K562 (cell line): Measurements from ENCODE around the gene TNNT1. TPM values are rescaled to one million over a fixed set of nuclear protein-coding genes. Genes with fewer than 3 reads are reported as not detected.
A peak's percentile ranks its signal among the peaks of the same experiment; 100 is the strongest.
"Not testable (repeated sequence)": the region's sequence is repeated elsewhere in the genome, so short reads cannot be mapped to it uniquely, and the experiment has no call there.

Experiments used
- ATAC-seq: fragments of 200-7000 bp; cut with Tn5 transposase; 3 replicates; pipeline ENCODE4 v1.9.1; 2020; ENCODE audit warnings: moderate library complexity
- BruUV-seq: library from RNA; stranded (reverse); fragments of 400-500 nt; replicated peaks from 2 replicates; lab custom pipeline; 2021; lab: Mats Ljungman, UMichigan
- CTCF ChIA-PET: fragments of 300-600 bp; formaldehyde crosslinking; extraction: SDS; loops from one replicate; lab custom pipeline; 2021; ENCODE audit warnings: low intra/inter-chr PET ratio; lab: Yijun Ruan, JAX
- POLR2A ChIA-PET: fragments of 300-600, 350-650 bp; sonication (Branson Sonifier 250); formaldehyde crosslinking; extraction: SDS; loops from one replicate; lab custom pipeline; 2021; ENCODE audit warnings: antibody characterized with exemption, inconsistent platforms; lab: Yijun Ruan, JAX
- DNase-seq, 4 experiments: peaks; one replicate each; pipeline versions ENCODE4 v3.0.0 to v3.0.0-alpha.2; 2011 to 2018; ENCODE audit warnings: low spot score in 3 of 4, mixed read lengths in 3 of 4; ENCODE audit errors: extremely low read depth in 1 of 4
- FAIRE-seq: peaks from 2 replicates; lab custom pipeline; 2011; peaks lifted over from hg19 to GRCh38; lab: Jason Lieb, UNC
- H2AFZ ChIP-seq: 2 replicates; pipeline ENCODE4 v1.6.0; 2011; ENCODE audit warnings: low read depth, low read length, control low read depth, inconsistent platforms
- H3K27ac ChIP-seq: fragments of 200-600 bp; 3 replicates; pipeline ENCODE4 v1.8.0; 2011; ENCODE audit warnings: low read depth, mild to moderate bottlenecking, control low read depth, inconsistent platforms, low read length, moderate library complexity, mixed read lengths; ENCODE audit errors: extremely low read depth
- H3K27me3 ChIP-seq, 2 experiments: fragments of 300-600 bp in 1 of 2; 2 replicates in 1 of 2; 3 replicates in 1 of 2; pipeline versions ENCODE4 v1.6.0 to v1.8.0; 2011; ENCODE audit warnings: inconsistent platforms in 2 of 2, low read length in 2 of 2, mild to moderate bottlenecking in 1 of 2, mixed read lengths in 1 of 2, moderate library complexity in 1 of 2; ENCODE audit not compliant: control insufficient read depth in 2 of 2, insufficient read depth in 2 of 2
- H3K36me3 ChIP-seq: fragments of 300-600 bp; 3 replicates; pipeline ENCODE4 v1.8.0; 2011; ENCODE audit warnings: mild to moderate bottlenecking, low read length, inconsistent platforms; ENCODE audit not compliant: control insufficient read depth, insufficient read depth
- H3K4me1 ChIP-seq, 2 experiments: fragments of 200-600 bp in 1 of 2; replicated peaks in 1 of 2; 2 replicates in 1 of 2; 3 replicates in 1 of 2; pipeline versions ENCODE4 v1.5.1 to v1.8.0; 2011; ENCODE audit warnings: inconsistent platforms in 2 of 2, low read length in 2 of 2, mild to moderate bottlenecking in 1 of 2, mixed read lengths in 1 of 2, moderate library complexity in 1 of 2; ENCODE audit not compliant: control insufficient read depth in 2 of 2, insufficient read depth in 2 of 2
- H3K4me2 ChIP-seq: 2 replicates; pipeline ENCODE4 v1.6.1; 2011; ENCODE audit warnings: low read length, control low read depth, inconsistent platforms, mixed read lengths; ENCODE audit not compliant: insufficient read depth
- H3K4me3 ChIP-seq: fragments of 200-600 bp; sonication (generic), shearing (Covaris generic); 2 replicates; pipeline ENCODE4 v1.5.1; 2016; ENCODE audit warnings: control low read depth, inconsistent platforms
- H3K79me2 ChIP-seq: fragments of 200-600 bp; 3 replicates; pipeline ENCODE4 v1.8.0; 2011; ENCODE audit warnings: low read length, inconsistent platforms; ENCODE audit not compliant: control insufficient read depth, insufficient read depth
- H3K9ac ChIP-seq, 2 experiments: 2 replicates each; pipeline versions ENCODE4 v1.6.0 to v1.6.1; 2011; ENCODE audit warnings: low read depth in 2 of 2, low read length in 2 of 2, control low read depth in 1 of 2, inconsistent platforms in 1 of 2, mild to moderate bottlenecking in 1 of 2, mixed read lengths in 1 of 2; ENCODE audit not compliant: insufficient read depth in 1 of 2
- H3K9me1 ChIP-seq: one replicate; pipeline ENCODE4 v1.6.0; 2011; ENCODE audit warnings: inconsistent platforms, mild to moderate bottlenecking, low read length, moderate library complexity; ENCODE audit not compliant: control insufficient read depth, insufficient read depth
- H3K9me3 ChIP-seq: replicated peaks from 2 replicates; pipeline ENCODE4 v1.5.1; 2011; ENCODE audit warnings: low read depth, low read length, inconsistent platforms; ENCODE audit not compliant: control insufficient read depth, insufficient read depth
- H4K20me1 ChIP-seq: replicated peaks from 2 replicates; pipeline ENCODE4 v1.6.1; 2011; ENCODE audit warnings: low read length, inconsistent platforms, mixed read lengths; ENCODE audit not compliant: control insufficient read depth, insufficient read depth
- ARID1B ChIP-seq: fragments of 450-650 bp; IDR thresholded peaks from 2 replicates; pipeline ENCODE4 v1.6.1; 2016; ENCODE audit warnings: antibody characterized with exemption, mild to moderate bottlenecking, inconsistent platforms
- CBFA2T3 ChIP-seq: fragments of 450-650 bp; IDR thresholded peaks from 2 replicates; pipeline ENCODE4 v1.6.1; 2017
- CCNT2 ChIP-seq: IDR thresholded peaks from 2 replicates; pipeline ENCODE4 v1.6.1; 2011; ENCODE audit warnings: borderline replicate concordance, low read depth, mild to moderate bottlenecking, moderate library complexity, mixed read lengths, low read length; ENCODE audit not compliant: insufficient read length; ENCODE audit errors: extremely low read depth
- FUS ChIP-seq: fragments of 200-400 bp; formaldehyde crosslinking; optimal IDR thresholded peaks from 2 replicates; pipeline ENCODE3; 2017; ENCODE audit warnings: low read depth, low read length
- POLR2G ChIP-seq: fragments of 200-400 bp; formaldehyde crosslinking; IDR thresholded peaks from 2 replicates; pipeline ENCODE4 v1.6.1; 2017; ENCODE audit warnings: low read depth, mild to moderate bottlenecking, antibody characterized with exemption, low read length, moderate library complexity
- PYGO2 ChIP-seq: fragments of 450-650 bp; IDR thresholded peaks from 2 replicates; pipeline ENCODE4 v1.6.1; 2016; ENCODE audit warnings: mild to moderate bottlenecking, missing genetic modification characterization, moderate library complexity, missing compliant biosample characterization
- RCOR1 ChIP-seq, 2 experiments: IDR thresholded peaks; 2 replicates each; pipeline ENCODE4 v1.6.1; 2012; ENCODE audit warnings: low read depth in 2 of 2, low read length in 2 of 2, borderline replicate concordance in 1 of 2, improper control_type of control experiment in 1 of 2
- SETDB1 ChIP-seq: IDR thresholded peaks from one replicate; pipeline ENCODE4 v1.6.1; 2012; ENCODE audit warnings: low read length, control low read depth, inconsistent platforms
- SMARCA4 ChIP-seq: fragments of 450-650 bp; IDR thresholded peaks from 2 replicates; pipeline ENCODE4 v1.6.1; 2016
- ZKSCAN1 ChIP-seq: fragments of 150-350 bp; IDR thresholded peaks from 2 replicates; pipeline ENCODE4 v1.6.1; 2016; ENCODE audit warnings: low read depth, low read length
- ZNF512 ChIP-seq: IDR thresholded peaks from 2 replicates; pipeline ENCODE4 v1.6.1; 2016; ENCODE audit warnings: missing genetic modification characterization, missing compliant biosample characterization
- WGBS: fragments of 100-300 bp; shearing (Covaris generic); methylation state at CpG from one replicate; pipeline ENCODE4 v1.1.6; 2016; ENCODE audit warnings: low coverage, mixed read lengths; ENCODE audit not compliant: insufficient coverage; ENCODE audit errors: missing lambda C conversion rate; 5-methylcytosine and 5-hydroxymethylcytosine counted together
- in situ Hi-C: fragments of 300-500 bp; cut with MboI; formaldehyde crosslinking; loops from 4 replicates; pipeline ENCODE4 v1.15.0; 2018; ENCODE audit warnings: inconsistent platforms, mixed read lengths
- intact Hi-C: fragments of 100-400 bp; cut with micrococcal nuclease; formaldehyde crosslinking; loops from 2 replicates; pipeline ENCODE4 v1.14.2; 2022
- polyA plus RNA-seq, 8 experiments: library from polyadenylated mRNA; depleted of rRNA in 4 of 8; stranded (reverse) in 5 of 8; unstranded in 3 of 8; fragments of >200 nt; fragmentation: Nextera tagmentation in 2 of 8; fragmentation: Illumina TruSeq in 1 of 8; extraction: Ambion mirVana in 2 of 8; extraction: Trizol in 1 of 8; gene quantifications; 2 replicates each; pipeline versions ENCODE4 v1.2.1 to v1.2.3, GENCODE V29; 2011 to 2014; ENCODE audit warnings: inconsistent platforms in 1 of 8, missing spikeins in 1 of 8
- total RNA-seq, 7 experiments: library from RNA; depleted of rRNA in 6 of 7; stranded (reverse); fragments of >200 nt in 6 of 7; fragmentation: Illumina TruSeq in 2 of 7; extraction: Trizol in 2 of 7; gene quantifications; 2 replicates each; pipeline versions ENCODE4 v1.2.1 to v1.2.3, GENCODE V29; 2011 to 2021; ENCODE audit warnings: low replicate concordance in 1 of 7

The TNNT1 gene
- total and polyA plus RNA-seq, 9 of the 15 experiments (the other 6 are each of a cell fraction or from before 2014, with no cell fraction given) = 31.8 to 390 (median 227) TPM

- in situ Hi-C loops = loop anchor here (25.0 kb wide), 1 partner anchor 965 kb away; the partner anchor contains the start of gene ZNF444
- FAIRE-seq, CTCF ChIA-PET, H3K9me3 ChIP-seq, H3K36me3 ChIP-seq, DNase-seq, H3K4me3 ChIP-seq, H3K9ac ChIP-seq, H3K27me3 ChIP-seq, H3K27ac ChIP-seq, H4K20me1 ChIP-seq, H3K9me1 ChIP-seq, intact Hi-C loops, H3K4me2 ChIP-seq, H3K79me2 ChIP-seq, ATAC-seq, H2AFZ ChIP-seq, POLR2A ChIA-PET, BruUV-seq: not testable (repeated sequence)
- WGBS = 82% methylated on average over 5 of the region's 9 CpGs
- peaks cover 24 to 41% of the 10 kb centered on the region in 2 experiments; a peak in 4 of 5 replicates for H3K4me1 ChIP-seq
- TF ChIP-seq ZNF512 (tag) = peak; percentile 59; the same call in 1 of the 2 replicates
Observed at GRCh38 chr19:55172318-55172717, 23.3 kb upstream of the TNNT1 start.

GRCh38 chr19:55171440-55171839 lies 22.4 kb upstream of the TNNT1 start:
- peak; percentile 65 for FAIRE-seq
- POLR2A ChIA-PET = interaction anchor here (0.6 to 1.0 kb wide), 4 partner anchors 36 to 1241 kb away, joined by 3 to 5 read pairs (median 3); no protein-coding TSS in a partner anchor
- 13% methylated on average over 5 of the region's 5 CpGs for WGBS

More at GRCh38 chr19:55171440-55171839, 22.4 kb upstream of the TNNT1 start:
- Histone ChIP-seq H3K4me3 (no peak overlapping the region), H3K9me3 (no peaks in the 10 kb centered on the region), H3K4me1 (peaks cover 23 to 43% of the 10 kb centered on the region in 2 experiments; a peak in 4 of 5 replicates), H3K4me2 (peak overlapping the region; percentile 10; the same call in 1 of the 2 replicates), H4K20me1 (no peaks in the 10 kb centered on the region), H3K9ac (peak overlapping the region in 1 of 2 experiments; percentile 16; a peak in 1 of 4 replicates), H3K36me3 (no peaks in the 10 kb centered on the region), H3K27ac (0 out of 3 replicates have a peak overlapping the region, but pooled peaks have one; percentile 28)
- no TSS peak for BruUV-seq
- intact Hi-C loops = no loop called here
- peak in 2 of 4 experiments; percentile 28 to 57 for DNase-seq
- no peak for ATAC-seq
- CTCF ChIA-PET = no interaction called here
- TF ChIP-seq ARID1B = peak; percentile 37; the same call in 1 of the 2 replicates
- peak; percentile 57 for TF ChIP-seq CBFA2T3
- TF ChIP-seq POLR2G = no peak
- TF ChIP-seq CCNT2 = no peak
- no peak for TF ChIP-seq ZKSCAN1
- 0 out of 2 replicates have a peak, but pooled peaks have one; percentile 15 for TF ChIP-seq SMARCA4
- TF ChIP-seq RCOR1 (IDR thresholded peaks at IDR 0.05; ENCODE audit: borderline replicate concordance in 1 of 2, low read depth in 2 of 2, low read length in 2 of 2) = no peak
- no peak for TF ChIP-seq PYGO2
- TF ChIP-seq SETDB1 = no peak
- no peak for TF ChIP-seq FUS
- TF ChIP-seq, all 486 proteins: peak for 3
- Histone ChIP-seq H3K9me1 (no peaks in the 10 kb centered on the region), H3K27me3 (no peaks in the 10 kb centered on the region), H2AFZ (peak overlapping the region; percentile 36; the same call in 1 of the 2 replicates), H3K79me2 (no peaks in the 10 kb centered on the region; the same call in 2 of the 3 replicates)
- in situ Hi-C loops = loop anchor here (25.0 kb wide), 1 partner anchor 966 kb away; the partner anchor contains the start of gene ZNF444
